ENCODE measurements around the gene SBF2. TPM values are rescaled to one million over a fixed set of nuclear protein-coding genes. Genes with fewer than 3 reads are reported as not detected.

SBF2 gene
- total RNA-seq, 4 donors from 2014 or later = 19.3 to 28.1 (median 25.8) TPM

DNA sequence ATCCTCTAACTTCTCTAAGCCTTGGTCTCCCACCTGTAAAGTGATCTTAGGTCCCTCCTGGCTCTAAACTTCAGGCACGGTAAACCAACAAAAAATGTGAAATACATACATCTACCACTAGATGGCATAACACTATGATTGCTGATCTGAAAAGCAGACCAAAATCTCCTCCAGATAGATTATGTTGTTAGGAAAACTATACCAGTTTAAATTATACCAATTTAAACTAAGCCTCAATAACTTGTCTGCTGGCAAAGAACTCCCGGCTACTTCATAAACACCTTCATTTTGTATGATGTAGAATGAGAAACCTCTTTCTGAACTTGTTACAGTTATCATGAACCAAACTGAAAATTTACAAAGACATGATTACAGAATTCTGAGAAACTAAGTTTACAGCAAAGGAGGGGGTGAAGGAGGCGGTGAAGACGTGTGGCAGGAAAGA lies 85.9 kb downstream of the SBF2 start:
- intact Hi-C loops (cut with DNase I; ENCODE audit: low total_unique reads) (loop anchor here (1.0 to 5.0 kb wide), 4 partner anchors 100 to 451 kb away; no protein-coding TSS in a partner anchor), in situ Hi-C loops (cut with MboI; ENCODE audit: low sequenced_read_pairs in 4 of 4) (loop anchor here (5.0 to 25.0 kb wide), 4 partner anchors 94 to 117 kb away; partner anchors contain the start of gene ADM (in 1 of the 4))
- Histone ChIP-seq H3K27me3 (no peaks in the 10 kb centered on the region), H3K9me3 (peaks cover 0 to 4% (median 0%) of the 10 kb centered on the region in 3 donors), H3K4me1 (peaks cover 0 to 7% of the 10 kb centered on the region in 2 donors), H3K4me3 (no peak overlapping the region), H3K27ac (peak overlapping the region in 1 of 4 donors; percentile 9), H3K36me3 (no peaks in the 10 kb centered on the region)
- ATAC-seq = peak; percentile 61 to 87
- no peak for DNase-seq
- TF ChIP-seq CTCF (IDR thresholded peaks at IDR 0.05 in 4 of 5, conservative IDR thresholded peaks at IDR 0.05 in 1 of 5) (peak; percentile 68 to 80 (median 79)), POLR2A (IDR thresholded peaks at IDR 0.05) (no peak)

GRCh38 chr11:10205928-10206327 lies 88.1 kb downstream of the SBF2 start:
- Histone ChIP-seq H3K9me3 (peaks cover 0 to 8% (median 0%) of the 10 kb centered on the region in 3 donors), H3K4me3 (no peak overlapping the region), H3K27me3 (no peaks in the 10 kb centered on the region), H3K4me1 (peaks cover 0 to 7% of the 10 kb centered on the region in 2 donors), H3K36me3 (no peaks in the 10 kb centered on the region), H3K27ac (no peak overlapping the region)
- DNase-seq (no peak), ATAC-seq (peak; percentile 37 to 61)
- intact Hi-C loops (cut with DNase I; ENCODE audit: low total_unique reads) = loop anchor here (5.0 kb wide), 2 partner anchors 116 to 449 kb away; no protein-coding TSS in a partner anchor
- in situ Hi-C loops (cut with MboI; ENCODE audit: low sequenced_read_pairs in 4 of 4) = loop anchor here (5.0 to 25.0 kb wide), 4 partner anchors 96 to 119 kb away; partner anchors contain the start of gene ADM (in 1 of the 4)
- TF ChIP-seq POLR2A (IDR thresholded peaks at IDR 0.05) (no peak), CTCF (IDR thresholded peaks at IDR 0.05 in 4 of 5, conservative IDR thresholded peaks at IDR 0.05 in 1 of 5) (no peak)

DNA sequence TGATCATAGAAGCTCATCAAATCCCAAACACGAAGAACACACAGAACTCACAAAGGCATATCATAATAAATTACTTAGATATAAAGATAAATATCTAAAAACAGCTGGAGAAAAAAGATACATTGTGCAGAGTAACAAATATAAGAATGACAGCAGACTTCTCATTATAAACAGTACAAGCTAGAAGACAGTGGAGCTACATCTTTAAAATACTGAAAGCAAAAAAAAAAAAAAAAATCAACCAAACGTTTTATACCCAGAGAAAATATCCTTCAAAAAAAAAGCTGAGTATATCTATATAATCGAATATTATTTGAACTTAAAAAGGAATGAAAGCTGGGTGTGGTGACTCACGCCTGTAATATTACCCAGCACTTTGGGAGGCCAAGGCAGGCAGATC lies 90.0 kb downstream of the SBF2 start:
- Histone ChIP-seq H3K27ac (no peak overlapping the region), H3K27me3 (no peaks in the 10 kb centered on the region), H3K4me1 (peaks cover 0 to 7% of the 10 kb centered on the region in 2 donors), H3K4me3 (no peak overlapping the region), H3K36me3 (no peaks in the 10 kb centered on the region), H3K9me3 (peaks cover 0 to 8% (median 0%) of the 10 kb centered on the region in 3 donors)
- ATAC-seq (no peak), DNase-seq (no peak)
- in situ Hi-C loops (cut with MboI; ENCODE audit: low sequenced_read_pairs in 4 of 4) (loop anchor here in 3 of 4 donors (10.0 to 25.0 kb wide), 2 partner anchors 108 to 121 kb away; partner anchors contain the start of gene ADM (in 1 of the 3)), intact Hi-C loops (cut with DNase I; ENCODE audit: low total_unique reads) (no loop called here)
- TF ChIP-seq POLR2A (IDR thresholded peaks at IDR 0.05) (no peak), CTCF (IDR thresholded peaks at IDR 0.05 in 4 of 5, conservative IDR thresholded peaks at IDR 0.05 in 1 of 5) (no peak)

GRCh38 chr11:10201343-10201742 lies 92.7 kb downstream of the SBF2 start:
- Histone ChIP-seq H3K27ac (no peak overlapping the region), H3K4me1 (no peaks in the 10 kb centered on the region), H3K9me3 (peaks cover 0 to 8% (median 0%) of the 10 kb centered on the region in 3 donors), H3K36me3 (no peaks in the 10 kb centered on the region), H3K4me3 (no peak overlapping the region), H3K27me3 (no peaks in the 10 kb centered on the region)
- no peak for ATAC-seq
- no peak for DNase-seq
- in situ Hi-C loops (cut with MboI; ENCODE audit: low sequenced_read_pairs in 4 of 4) = loop anchor here in 3 of 4 donors (10.0 to 25.0 kb wide), 2 partner anchors 111 to 123 kb away; partner anchors contain the start of gene ADM (in 1 of the 3)
- intact Hi-C loops (cut with DNase I; ENCODE audit: low total_unique reads) = no loop called here
- TF ChIP-seq CTCF (IDR thresholded peaks at IDR 0.05 in 4 of 5, conservative IDR thresholded peaks at IDR 0.05 in 1 of 5) = no peak

Measured in gastrocnemius medialis (tissue), 4 donors.